ENCODE data around the gene ABHD16B. TPM values are rescaled to one million over a fixed set of nuclear protein-coding genes. Genes with fewer than 3 reads are reported as not detected.

The ABHD16B gene
- total RNA-seq, 1 experiment from 2014 or later: not detected

DNA sequence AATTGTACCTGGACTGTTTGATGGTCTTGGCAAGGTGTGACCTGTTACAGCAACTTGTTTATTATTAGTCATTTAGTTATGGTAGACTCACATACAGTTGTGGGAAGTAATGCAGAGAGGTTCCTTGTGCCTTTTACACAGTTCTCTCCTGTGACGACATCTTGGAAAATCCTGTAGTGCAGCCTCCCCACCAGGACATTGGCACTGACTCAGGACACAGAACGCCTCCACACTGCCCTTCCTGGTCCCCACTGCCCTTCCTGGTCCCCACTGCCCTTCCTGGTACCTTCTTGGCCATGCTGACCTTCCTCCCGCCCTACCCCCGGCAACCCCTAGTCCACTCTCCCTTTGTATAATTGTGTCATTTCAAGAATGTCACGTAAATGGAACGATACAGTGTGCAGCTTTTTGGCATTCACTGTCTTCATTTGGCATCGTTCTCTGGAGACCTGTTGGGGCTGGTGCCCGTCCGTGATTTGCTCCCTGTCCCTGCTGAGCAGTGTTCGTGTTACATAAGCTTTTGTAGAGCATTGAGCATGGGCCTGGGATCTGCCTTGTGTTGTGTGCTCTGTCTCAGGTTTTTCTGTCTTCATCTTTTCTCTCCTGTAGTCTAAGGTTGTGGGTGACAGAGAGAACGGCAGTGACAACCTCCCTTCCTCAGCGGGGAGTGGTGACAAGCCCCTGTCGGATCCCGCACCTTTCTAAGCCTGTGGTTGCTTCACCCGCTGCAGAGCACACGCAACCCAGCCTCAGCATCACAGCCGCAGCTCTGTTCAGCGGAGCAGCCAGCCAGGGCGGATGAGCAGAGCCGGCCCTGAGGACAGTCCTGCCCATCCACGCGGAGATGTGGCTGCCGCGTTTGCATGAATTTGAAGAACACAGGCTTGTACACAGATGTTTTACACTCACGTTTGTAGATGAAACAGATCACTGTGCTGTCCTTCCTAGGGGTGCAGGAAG lies 28.2 kb downstream of the ABHD16B start:
- TF ChIP-seq EZH2phosphoT487 (IDR thresholded peaks at IDR 0.05; ENCODE audit: borderline replicate concordance, low read length): no peak
- TF ChIP-seq EZH2 (IDR thresholded peaks at IDR 0.05; ENCODE audit: low read length, unreplicated experiment): no peak
- TF ChIP-seq, protein P1, sequence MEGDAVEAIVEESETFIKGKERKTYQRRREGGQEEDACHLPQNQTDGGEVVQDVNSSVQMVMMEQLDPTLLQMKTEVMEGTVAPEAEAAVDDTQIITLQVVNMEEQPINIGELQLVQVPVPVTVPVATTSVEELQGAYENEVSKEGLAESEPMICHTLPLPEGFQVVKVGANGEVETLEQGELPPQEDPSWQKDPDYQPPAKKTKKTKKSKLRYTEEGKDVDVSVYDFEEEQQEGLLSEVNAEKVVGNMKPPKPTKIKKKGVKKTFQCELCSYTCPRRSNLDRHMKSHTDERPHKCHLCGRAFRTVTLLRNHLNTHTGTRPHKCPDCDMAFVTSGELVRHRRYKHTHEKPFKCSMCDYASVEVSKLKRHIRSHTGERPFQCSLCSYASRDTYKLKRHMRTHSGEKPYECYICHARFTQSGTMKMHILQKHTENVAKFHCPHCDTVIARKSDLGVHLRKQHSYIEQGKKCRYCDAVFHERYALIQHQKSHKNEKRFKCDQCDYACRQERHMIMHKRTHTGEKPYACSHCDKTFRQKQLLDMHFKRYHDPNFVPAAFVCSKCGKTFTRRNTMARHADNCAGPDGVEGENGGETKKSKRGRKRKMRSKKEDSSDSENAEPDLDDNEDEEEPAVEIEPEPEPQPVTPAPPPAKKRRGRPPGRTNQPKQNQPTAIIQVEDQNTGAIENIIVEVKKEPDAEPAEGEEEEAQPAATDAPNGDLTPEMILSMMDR (conservative IDR thresholded peaks at IDR 0.05; ENCODE audit: low read depth, low read length): no peak
- peak overlapping the region; percentile 73 for H3K27ac ChIP-seq (ENCODE audit: low read length)
- intact Hi-C loops (cut with micrococcal nuclease): no loop called here
- BruUV-seq (replicated peaks): no TSS peak
- H3K4me2 ChIP-seq (ENCODE audit: low read length): no peak overlapping the region
- H3K79me2 ChIP-seq (ENCODE audit: low read length): peaks cover 36% of the 10 kb centered on the region
- no peaks in the 10 kb centered on the region for H3K9me2 ChIP-seq (replicated peaks; ENCODE audit: low read length)
- H3K9me3 ChIP-seq (ENCODE audit: low read length): no peaks in the 10 kb centered on the region
- DNase-seq (peak; percentile 63), ATAC-seq (peak; percentile 19; the same call in 1 of the 2 replicates)
- peaks cover 29% of the 10 kb centered on the region for H3K4me1 ChIP-seq (ENCODE audit: insufficient read depth, low read length)
- ChIA-PET CTCF (no interaction called here), POLR2A (ENCODE audit: unreplicated experiment) (no interaction called here)
- H3K9ac ChIP-seq (ENCODE audit: low read length): peak overlapping the region; percentile 27; the same call in 1 of the 2 replicates
- no peak overlapping the region for H2AFZ ChIP-seq (ENCODE audit: low read length)
- no peak overlapping the region for H3K4me3 ChIP-seq (ENCODE audit: low read length)
- H3F3A ChIP-seq (ENCODE audit: low read length, unreplicated experiment): peaks cover 11% of the 10 kb centered on the region
- peaks cover 21% of the 10 kb centered on the region for H4K20me1 ChIP-seq (ENCODE audit: low read length)
- H3K36me3 ChIP-seq (ENCODE audit: low read depth, low read length): peaks cover 66% of the 10 kb centered on the region
- no peaks in the 10 kb centered on the region for H3K27me3 ChIP-seq (ENCODE audit: low read length)

DNA sequence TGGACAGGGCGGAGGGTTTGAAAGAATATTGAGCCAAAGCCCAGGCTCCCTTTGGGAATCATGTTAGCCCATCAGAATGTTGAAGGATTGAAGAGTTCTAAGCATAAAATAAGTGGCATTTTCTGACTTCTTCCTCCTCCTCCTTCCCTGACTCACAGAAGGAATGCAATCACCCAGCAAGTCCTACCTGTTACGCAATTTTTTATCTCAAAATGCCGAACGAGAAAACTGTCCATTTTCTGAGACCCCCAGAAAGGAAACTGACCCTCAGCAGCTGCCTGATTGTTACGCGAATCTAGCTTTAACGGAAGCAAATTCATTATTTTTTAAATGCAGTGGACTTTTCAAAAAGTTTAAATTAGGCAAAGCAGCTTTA lies 28.9 kb downstream of the ABHD16B start:
- DNase-seq (no peak), ATAC-seq (no peak)
- TF ChIP-seq, protein P1 (conservative IDR thresholded peaks at IDR 0.05; ENCODE audit: low read depth, low read length): no peak
- no peak for TF ChIP-seq EZH2 (IDR thresholded peaks at IDR 0.05; ENCODE audit: low read length, unreplicated experiment)
- no peak for TF ChIP-seq EZH2phosphoT487 (IDR thresholded peaks at IDR 0.05; ENCODE audit: borderline replicate concordance, low read length)
- Histone ChIP-seq H3K4me3 (ENCODE audit: low read length) (no peak overlapping the region), H3K9me2 (replicated peaks; ENCODE audit: low read length) (no peaks in the 10 kb centered on the region), H3K27ac (ENCODE audit: low read length) (peak overlapping the region; percentile 73), H3K27me3 (ENCODE audit: low read length) (no peaks in the 10 kb centered on the region), H3K36me3 (ENCODE audit: low read depth, low read length) (peaks cover 60% of the 10 kb centered on the region), H3K9ac (ENCODE audit: low read length) (no peak overlapping the region), H4K20me1 (ENCODE audit: low read length) (peaks cover 14% of the 10 kb centered on the region), H3K9me3 (ENCODE audit: low read length) (no peaks in the 10 kb centered on the region), H3K79me2 (ENCODE audit: low read length) (peaks cover 29% of the 10 kb centered on the region), H3K4me2 (ENCODE audit: low read length) (no peak overlapping the region), H3F3A (ENCODE audit: low read length, unreplicated experiment) (peaks cover 11% of the 10 kb centered on the region), H2AFZ (ENCODE audit: low read length) (no peak overlapping the region), H3K4me1 (ENCODE audit: insufficient read depth, low read length) (peaks cover 25% of the 10 kb centered on the region)
- BruUV-seq (replicated peaks): no TSS peak
- ChIA-PET POLR2A (ENCODE audit: unreplicated experiment) (no interaction called here), CTCF (no interaction called here)
- intact Hi-C loops (cut with micrococcal nuclease): no loop called here

GRCh38 chr20:63890616-63891015 lies 29.3 kb downstream of the ABHD16B start:
- no peak for DNase-seq
- no peaks in the 10 kb centered on the region for H3K27me3 ChIP-seq (ENCODE audit: low read length)
- TF ChIP-seq EZH2 (IDR thresholded peaks at IDR 0.05; ENCODE audit: low read length, unreplicated experiment): no peak
- TF ChIP-seq, protein P1 (conservative IDR thresholded peaks at IDR 0.05; ENCODE audit: low read depth, low read length): no peak
- no peak for TF ChIP-seq EZH2phosphoT487 (IDR thresholded peaks at IDR 0.05; ENCODE audit: borderline replicate concordance, low read length)
- peaks cover 11% of the 10 kb centered on the region for H3F3A ChIP-seq (ENCODE audit: low read length, unreplicated experiment)
- no peak overlapping the region for H3K27ac ChIP-seq (ENCODE audit: low read length)
- peaks cover 10% of the 10 kb centered on the region; the same call in 1 of the 2 replicates for H4K20me1 ChIP-seq (ENCODE audit: low read length)
- POLR2A ChIA-PET (ENCODE audit: unreplicated experiment): no interaction called here
- peaks cover 56% of the 10 kb centered on the region for H3K36me3 ChIP-seq (ENCODE audit: low read depth, low read length)
- H3K4me2 ChIP-seq (ENCODE audit: low read length): no peak overlapping the region
- H3K9me2 ChIP-seq (replicated peaks; ENCODE audit: low read length): no peaks in the 10 kb centered on the region
- intact Hi-C loops (cut with micrococcal nuclease): no loop called here
- no peak overlapping the region for H3K4me3 ChIP-seq (ENCODE audit: low read length)
- H3K9ac ChIP-seq (ENCODE audit: low read length): no peak overlapping the region
- H3K9me3 ChIP-seq (ENCODE audit: low read length): no peaks in the 10 kb centered on the region
- CTCF ChIA-PET: no interaction called here
- BruUV-seq (replicated peaks): TSS peak; percentile 32
- no peak overlapping the region for H2AFZ ChIP-seq (ENCODE audit: low read length)
- H3K4me1 ChIP-seq (ENCODE audit: insufficient read depth, low read length): peaks cover 22% of the 10 kb centered on the region
- H3K79me2 ChIP-seq (ENCODE audit: low read length): peaks cover 27% of the 10 kb centered on the region
- no peak for ATAC-seq
